Breast epithelium (tissue), 3 donors: ENCODE measurements around the gene INKA1.

Experiments
- CTCF ChIP-seq, 3 donors: fragments of 450-650 bp; IDR thresholded peaks; one replicate each; pipeline ENCODE4 v1.5.1; 2016 to 2017; ENCODE audit warnings: antibody characterized with exemption in 3 of 3, mild to moderate bottlenecking in 3 of 3, moderate library complexity in 3 of 3
- POLR2AphosphoS5 ChIP-seq, 3 donors: sonication (generic); formaldehyde crosslinking; IDR thresholded peaks; one replicate each; pipeline ENCODE4 v1.6.1; 2017; ENCODE audit warnings: antibody characterized with exemption in 3 of 3

GRCh38 chr3:49788056-49788455 is 15.0 kb upstream of the INKA1 start:
- TF ChIP-seq CTCF (IDR thresholded peaks at IDR 0.05) (no peak), POLR2AphosphoS5 (IDR thresholded peaks at IDR 0.05) (no peak)
